Common myeloid progenitor, CD34-positive (primary cell): ENCODE measurements around the gene ACP2.

Source experiments
- CTCF ChIA-PET: fragments of 350-600 bp; sonication (Branson Sonifier 250); formaldehyde crosslinking; loops from one replicate; lab custom pipeline; 2021; ENCODE audit warnings: antibody characterized with exemption; lab: Charles Lee
- POLR2A ChIA-PET: fragments of 350-600 bp; sonication (Branson Sonifier 250); formaldehyde crosslinking; loops from one replicate; lab custom pipeline; 2021; ENCODE audit warnings: antibody characterized with exemption; lab: Charles Lee
- DNase-seq, 3 donors: peaks; one replicate each; pipeline versions ENCODE4 v3.0.0 to v3.0.0-alpha.2; 2013
- H3K27ac ChIP-seq, 2 experiments: 1 replicate in 1 of 2; 2 replicates in 1 of 2; pipeline ENCODE4 v1.7.0; 2013; ENCODE audit warnings: inconsistent platforms in 2 of 2, low read length in 2 of 2, mild to moderate bottlenecking in 2 of 2, low read depth in 1 of 2, moderate library complexity in 1 of 2; ENCODE audit not compliant: severe bottlenecking in 2 of 2, insufficient read depth in 1 of 2, poor library complexity in 1 of 2
- H3K27me3 ChIP-seq, 5 experiments: replicated peaks in 2 of 5; 1 replicate in 3 of 5; 2 replicates in 2 of 5; pipeline versions ENCODE4 v1.6.1 to v1.7.0; 2013; ENCODE audit warnings: low read length in 4 of 5, mild to moderate bottlenecking in 2 of 5, moderate library complexity in 2 of 5, inconsistent platforms in 1 of 5; ENCODE audit not compliant: insufficient read depth in 5 of 5, control insufficient read depth in 4 of 5
- H3K36me3 ChIP-seq, 4 experiments: 1 replicate in 2 of 4; 2 replicates in 2 of 4; pipeline versions ENCODE4 v1.6.1 to v1.7.0; 2013; ENCODE audit warnings: low read length in 3 of 4, control low read depth in 1 of 4, mild to moderate bottlenecking in 1 of 4; ENCODE audit not compliant: control insufficient read depth in 4 of 4, insufficient read depth in 4 of 4
- H3K4me1 ChIP-seq, 4 experiments: 1 replicate in 3 of 4; 2 replicates in 1 of 4; pipeline versions ENCODE4 v1.6.1 to v1.7.1; 2013; ENCODE audit warnings: low read length in 3 of 4, mild to moderate bottlenecking in 3 of 4, control low read depth in 1 of 4, inconsistent platforms in 1 of 4, moderate library complexity in 1 of 4; ENCODE audit not compliant: control insufficient read depth in 4 of 4, insufficient read depth in 4 of 4; ENCODE audit errors: control extremely low read depth in 1 of 4
- H3K4me3 ChIP-seq, 7 experiments: 1 replicate in 4 of 7; 2 replicates in 3 of 7; pipeline versions ENCODE4 v1.5.1 to v1.7.0; 2013; ENCODE audit warnings: mild to moderate bottlenecking in 7 of 7, low read length in 6 of 7, moderate library complexity in 6 of 7, inconsistent platforms in 2 of 7, low read depth in 2 of 7, control low read depth in 1 of 7; ENCODE audit not compliant: insufficient read depth in 4 of 7, control insufficient read depth in 1 of 7; ENCODE audit errors: extremely low read depth in 1 of 7
- H3K9me3 ChIP-seq, 5 experiments: 1 replicate in 4 of 5; 2 replicates in 1 of 5; pipeline versions ENCODE4 v1.6.1 to v1.7.1; 2013; ENCODE audit warnings: low read length in 4 of 5, mild to moderate bottlenecking in 2 of 5, inconsistent platforms in 1 of 5, low read depth in 1 of 5, moderate library complexity in 1 of 5; ENCODE audit not compliant: control insufficient read depth in 4 of 5, insufficient read depth in 2 of 5; ENCODE audit errors: control extremely low read depth in 1 of 5
- WGBS: methylation state at CpG from one replicate; pipeline ENCODE4 v1.1.5; 2013; ENCODE audit not compliant: insufficient coverage; 5-methylcytosine and 5-hydroxymethylcytosine counted together

The ACP2 gene

GRCh38 chr11:47241841-47242301 lies 6.7 kb downstream of the ACP2 start:
- Histone ChIP-seq H3K36me3 (peaks cover 21 to 81% (median 60%) of the 10 kb centered on the region in 4 experiments), H3K9me3 (no peaks in the 10 kb centered on the region), H3K27ac (no peak overlapping the region), H3K27me3 (no peaks in the 10 kb centered on the region), H3K4me1 (no peaks in the 10 kb centered on the region), H3K4me3 (no peak overlapping the region)
- 96% methylated on average over 3 of the region's 3 CpGs for WGBS
- POLR2A ChIA-PET, result no interaction called here
- CTCF ChIA-PET, result interaction anchor here (1.1 to 2.1 kb wide), 5 partner anchors 9 to 25 kb away, joined by 3 to 10 read pairs (median 7); partner anchors contain the start of gene NR1H3
- no peak for DNase-seq

- Histone ChIP-seq H3K27me3 (no peaks in the 10 kb centered on the region), H3K4me1 (peaks cover 0 to 6% (median 3%) of the 10 kb centered on the region in 4 experiments), H3K9me3 (no peaks in the 10 kb centered on the region), H3K4me3 (no peak overlapping the region), H3K36me3 (peaks cover 19 to 79% (median 54%) of the 10 kb centered on the region in 4 experiments), H3K27ac (no peak overlapping the region)
- DNase-seq, result no peak
- 93% methylated on average over 10 of the region's 10 CpGs for WGBS
- POLR2A ChIA-PET, result no interaction called here
- CTCF ChIA-PET, result interaction anchor here (1.0 to 7.4 kb wide), 4 partner anchors 8 to 33 kb away, joined by 3 to 62 read pairs (median 3); partner anchors contain the start of gene ACP2
Measured at GRCh38 chr11:47239852-47240251, 8.8 kb downstream of the ACP2 start.

- DNase-seq, result no peak
- CTCF ChIA-PET, result interaction anchor here (0.6 to 7.4 kb wide), 9 partner anchors 11 to 180 kb away, joined by 3 to 64 read pairs (median 4); partner anchors contain the start of genes ACP2 and NR1H3
- no peaks in the 10 kb centered on the region for H3K9me3 ChIP-seq
- 100% methylated on average over 1 of the region's 5 CpGs for WGBS
- H3K27ac ChIP-seq, result no peak overlapping the region
- H3K4me3 ChIP-seq, result no peak overlapping the region
- peaks cover 13 to 74% (median 39%) of the 10 kb centered on the region in 4 experiments for H3K36me3 ChIP-seq
- peaks cover 0 to 15% (median 7%) of the 10 kb centered on the region in 4 experiments for H3K4me1 ChIP-seq
- POLR2A ChIA-PET, result interaction anchor here (1.8 kb wide), 1 partner anchor 12 kb away, joined by 6 read pairs; the partner anchor contains the start of gene ACP2
- no peaks in the 10 kb centered on the region for H3K27me3 ChIP-seq
Measured at GRCh38 chr11:47236482-47236881, 12.1 kb downstream of the ACP2 start.

GRCh38 chr11:47235163-47235562 lies 13.5 kb downstream of the ACP2 start:
- Histone ChIP-seq H3K4me1 (peaks cover 0 to 15% (median 7%) of the 10 kb centered on the region in 4 experiments), H3K9me3 (no peaks in the 10 kb centered on the region), H3K36me3 (peaks cover 13 to 69% (median 36%) of the 10 kb centered on the region in 4 experiments), H3K4me3 (no peak overlapping the region), H3K27me3 (no peaks in the 10 kb centered on the region), H3K27ac (peak overlapping the region in 1 of 2 experiments; percentile 21)
- no peak for DNase-seq
- WGBS, result 91% methylated on average over 8 of the region's 12 CpGs
- CTCF ChIA-PET, result interaction anchor here (0.7 to 7.4 kb wide), 19 partner anchors 11 to 225 kb away, joined by 3 to 64 read pairs (median 6); partner anchors contain the start of genes ACP2, DDB2 and NR1H3
- POLR2A ChIA-PET, result interaction anchor here (0.6 to 2.7 kb wide), 4 partner anchors 13 to 301 kb away, joined by 3 to 14 read pairs (median 4); partner anchors contain the start of gene NR1H3

GRCh38 chr11:47234669-47235100 lies 13.9 kb downstream of the ACP2 start:
- WGBS, result 30% methylated on average over 11 of the region's 12 CpGs
- CTCF ChIA-PET, result interaction anchor here (0.7 to 7.4 kb wide), 22 partner anchors 9 to 225 kb away, joined by 3 to 64 read pairs (median 6); partner anchors contain the start of genes ACP2, DDB2 and NR1H3
- peak overlapping the region in 1 of 7 experiments; percentile 4 for H3K4me3 ChIP-seq

GRCh38 chr11:47233989-47234668 lies 14.5 kb downstream of the ACP2 start:
- H3K27ac ChIP-seq, result no peak overlapping the region

More at GRCh38 chr11:47234669-47235100, 13.9 kb downstream of the ACP2 start:
- Histone ChIP-seq H3K27ac (peak overlapping the region in 1 of 2 experiments; percentile 21), H3K36me3 (peaks cover 10 to 69% (median 32%) of the 10 kb centered on the region in 4 experiments), H3K27me3 (no peaks in the 10 kb centered on the region), H3K4me1 (peaks cover 0 to 15% (median 7%) of the 10 kb centered on the region in 4 experiments), H3K9me3 (no peaks in the 10 kb centered on the region)
- peak; percentile 50 to 86 (median 83) for DNase-seq
- POLR2A ChIA-PET, result interaction anchor here (1.4 to 2.7 kb wide), 2 partner anchors 13 to 24 kb away, joined by 3 to 14 read pairs; partner anchors contain the start of gene NR1H3

More at GRCh38 chr11:47233989-47234668, 14.5 kb downstream of the ACP2 start:
- CTCF ChIA-PET, result interaction anchor here (0.7 to 7.4 kb wide), 28 partner anchors 7 to 241 kb away, joined by 3 to 64 read pairs (median 6); partner anchors contain the start of genes ACP2, DDB2 and NR1H3
- 89% methylated on average over 10 of the region's 11 CpGs for WGBS
- Histone ChIP-seq H3K4me1 (peaks cover 0 to 15% (median 7%) of the 10 kb centered on the region in 4 experiments), H3K27me3 (no peaks in the 10 kb centered on the region), H3K4me3 (peak overlapping the region in 1 of 7 experiments; percentile 4), H3K9me3 (no peaks in the 10 kb centered on the region), H3K36me3 (peaks cover 8 to 69% (median 27%) of the 10 kb centered on the region in 4 experiments)
- peak; percentile 63 to 72 (median 70) for DNase-seq
- POLR2A ChIA-PET, result interaction anchor here (1.4 to 2.7 kb wide), 3 partner anchors 14 to 25 kb away, joined by 3 to 14 read pairs (median 4); partner anchors contain the start of genes ACP2 and NR1H3
